Activated CD4-positive, alpha-beta T cell treated with anti-CD3 and anti-CD28 coated beads for 36 hours (primary cell): Measurements from ENCODE around the gene MKNK1. TPM values are rescaled to one million over a fixed set of nuclear protein-coding genes. Genes with fewer than 3 reads are reported as not detected.

Experiments used
- ATAC-seq: fragments of 200-7000 bp; cut with Tn5 transposase; one replicate; pipeline ENCODE4 v1.10.0; 2021; ENCODE audit warnings: mild to moderate bottlenecking, moderate library complexity
- CTCF ChIA-PET: fragments of 350-600 bp; sonication (Branson Sonifier 250); formaldehyde crosslinking; loops from one replicate; lab custom pipeline; 2021; ENCODE audit warnings: antibody characterized with exemption; lab: Charles Lee
- POLR2A ChIA-PET: fragments of 350-600 bp; sonication (Branson Sonifier 250); formaldehyde crosslinking; loops from one replicate; lab custom pipeline; 2021; ENCODE audit warnings: antibody characterized with exemption, inconsistent platforms; lab: Charles Lee
- DNase-seq: peaks from one replicate; pipeline ENCODE4 v3.0.0-alpha.2; 2020
- H3K27ac Mint-ChIP-seq: one replicate; pipeline ENCODE4 v1.8.0; 2021; ENCODE audit warnings: mixed read lengths
- H3K27me3 Mint-ChIP-seq: one replicate; pipeline ENCODE4 v1.8.0; 2021; ENCODE audit warnings: mixed read lengths
- H3K36me3 Mint-ChIP-seq: one replicate; pipeline ENCODE4 v1.8.0; 2021; ENCODE audit warnings: low read depth, mixed read lengths
- H3K4me1 Mint-ChIP-seq: one replicate; pipeline ENCODE4 v1.8.0; 2021; ENCODE audit warnings: mixed read lengths
- H3K4me3 Mint-ChIP-seq: one replicate; pipeline ENCODE4 v1.8.0; 2021; ENCODE audit warnings: mild to moderate bottlenecking, moderate library complexity, mixed read lengths
- H3K9me3 Mint-ChIP-seq: one replicate; pipeline ENCODE4 v1.8.0; 2021; ENCODE audit warnings: low read depth, mixed read lengths
- intact Hi-C, 2 experiments: fragments of 100-400 bp; cut with DNase I in 1 of 2; cut with micrococcal nuclease in 1 of 2; formaldehyde crosslinking; loops; one replicate each; pipeline versions ENCODE4 v1.14.2 to v1.15.1; 2022 to 2024; cut with DNase I, micrococcal nuclease
- total RNA-seq, 2 experiments: library from RNA; stranded (reverse); gene quantifications; one replicate each; pipeline ENCODE4 v1.2.3, GENCODE V29; 2021

Gene MKNK1
- total RNA-seq, 2 experiments from 2014 or later: 27.8 to 31.0 TPM

- intact Hi-C loops: no loop called here
- ChIA-PET POLR2A (no interaction called here), CTCF (no interaction called here)
- peaks cover 16% of the 10 kb centered on the region for H3K36me3 Mint-ChIP-seq
- peaks cover 6% of the 10 kb centered on the region for H3K4me1 Mint-ChIP-seq
- DNase-seq (no peak), ATAC-seq (no peak)
- H3K27ac Mint-ChIP-seq: no peak overlapping the region
- H3K27me3 Mint-ChIP-seq: no peaks in the 10 kb centered on the region
- no peaks in the 10 kb centered on the region for H3K9me3 Mint-ChIP-seq
- no peak overlapping the region for H3K4me3 Mint-ChIP-seq
Measured at GRCh38 chr1:46642115-46642680, 38.1 kb upstream of the MKNK1 start.

- H3K36me3 Mint-ChIP-seq: peaks cover 19% of the 10 kb centered on the region
- ATAC-seq: no peak
- no peaks in the 10 kb centered on the region for H3K4me1 Mint-ChIP-seq
- H3K4me3 Mint-ChIP-seq: no peak overlapping the region
- H3K27me3 Mint-ChIP-seq: no peaks in the 10 kb centered on the region
- intact Hi-C loops: no loop called here
- DNase-seq: no peak
- H3K9me3 Mint-ChIP-seq: no peaks in the 10 kb centered on the region
- CTCF ChIA-PET: no interaction called here
- H3K27ac Mint-ChIP-seq: no peak overlapping the region
- POLR2A ChIA-PET: no interaction called here
Measured at GRCh38 chr1:46639547-46639946, 35.5 kb upstream of the MKNK1 start.

GRCh38 chr1:46638921-46639320 is 34.9 kb upstream of the MKNK1 start:
- intact Hi-C loops: no loop called here
- Mint-ChIP-seq H3K27me3 (no peaks in the 10 kb centered on the region), H3K4me1 (no peaks in the 10 kb centered on the region), H3K36me3 (peaks cover 24% of the 10 kb centered on the region), H3K9me3 (no peaks in the 10 kb centered on the region), H3K4me3 (no peak overlapping the region), H3K27ac (no peak overlapping the region)
- ATAC-seq (no peak), DNase-seq (no peak)
- ChIA-PET CTCF (no interaction called here), POLR2A (no interaction called here)

GRCh38 chr1:46637444-46638083 is 33.5 kb upstream of the MKNK1 start:
- Mint-ChIP-seq H3K36me3 (peaks cover 21% of the 10 kb centered on the region), H3K4me1 (no peaks in the 10 kb centered on the region), H3K9me3 (no peaks in the 10 kb centered on the region), H3K4me3 (no peak overlapping the region), H3K27ac (no peak overlapping the region), H3K27me3 (no peaks in the 10 kb centered on the region)
- intact Hi-C loops: no loop called here
- ChIA-PET CTCF (no interaction called here), POLR2A (no interaction called here)
- DNase-seq (no peak), ATAC-seq (no peak)

GRCh38 chr1:46635205-46635604 is 31.1 kb upstream of the MKNK1 start:
- H3K4me3 Mint-ChIP-seq: no peak overlapping the region
- H3K27ac Mint-ChIP-seq: no peak overlapping the region
- H3K4me1 Mint-ChIP-seq: no peaks in the 10 kb centered on the region
- no peaks in the 10 kb centered on the region for H3K27me3 Mint-ChIP-seq
- peaks cover 24% of the 10 kb centered on the region for H3K36me3 Mint-ChIP-seq
- intact Hi-C loops: no loop called here
- ChIA-PET CTCF (interaction anchor here (0.8 kb wide), 1 partner anchor 91 kb away, joined by 3 read pairs; no protein-coding TSS in a partner anchor), POLR2A (no interaction called here)
- no peak for ATAC-seq
- no peak for DNase-seq
- H3K9me3 Mint-ChIP-seq: no peaks in the 10 kb centered on the region

DNA sequence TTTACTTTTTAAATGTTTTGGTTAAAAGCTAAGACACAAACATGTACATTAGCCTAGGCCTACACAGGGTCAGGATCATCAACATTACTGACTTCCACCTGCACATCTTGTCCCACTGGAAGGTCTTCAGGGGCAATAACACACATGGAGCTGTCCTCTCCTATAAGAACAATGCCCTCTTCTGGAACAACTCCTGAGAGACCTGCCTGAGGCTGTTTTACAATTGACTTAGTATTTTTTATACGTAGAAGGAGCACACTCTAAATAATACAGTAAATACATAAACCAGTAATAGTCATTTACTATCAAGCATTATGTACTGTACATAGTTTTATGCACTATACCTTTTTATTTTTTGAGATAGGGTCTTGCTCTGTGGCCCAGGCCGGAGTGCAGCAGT is 26.7 kb upstream of the MKNK1 start:
- no peaks in the 10 kb centered on the region for H3K4me1 Mint-ChIP-seq
- no peaks in the 10 kb centered on the region for H3K9me3 Mint-ChIP-seq
- no peaks in the 10 kb centered on the region for H3K27me3 Mint-ChIP-seq
- intact Hi-C loops: no loop called here
- DNase-seq (no peak), ATAC-seq (no peak)
- H3K4me3 Mint-ChIP-seq: no peak overlapping the region
- ChIA-PET CTCF (no interaction called here), POLR2A (no interaction called here)
- no peak overlapping the region for H3K27ac Mint-ChIP-seq
- H3K36me3 Mint-ChIP-seq: peaks cover 19% of the 10 kb centered on the region

DNA sequence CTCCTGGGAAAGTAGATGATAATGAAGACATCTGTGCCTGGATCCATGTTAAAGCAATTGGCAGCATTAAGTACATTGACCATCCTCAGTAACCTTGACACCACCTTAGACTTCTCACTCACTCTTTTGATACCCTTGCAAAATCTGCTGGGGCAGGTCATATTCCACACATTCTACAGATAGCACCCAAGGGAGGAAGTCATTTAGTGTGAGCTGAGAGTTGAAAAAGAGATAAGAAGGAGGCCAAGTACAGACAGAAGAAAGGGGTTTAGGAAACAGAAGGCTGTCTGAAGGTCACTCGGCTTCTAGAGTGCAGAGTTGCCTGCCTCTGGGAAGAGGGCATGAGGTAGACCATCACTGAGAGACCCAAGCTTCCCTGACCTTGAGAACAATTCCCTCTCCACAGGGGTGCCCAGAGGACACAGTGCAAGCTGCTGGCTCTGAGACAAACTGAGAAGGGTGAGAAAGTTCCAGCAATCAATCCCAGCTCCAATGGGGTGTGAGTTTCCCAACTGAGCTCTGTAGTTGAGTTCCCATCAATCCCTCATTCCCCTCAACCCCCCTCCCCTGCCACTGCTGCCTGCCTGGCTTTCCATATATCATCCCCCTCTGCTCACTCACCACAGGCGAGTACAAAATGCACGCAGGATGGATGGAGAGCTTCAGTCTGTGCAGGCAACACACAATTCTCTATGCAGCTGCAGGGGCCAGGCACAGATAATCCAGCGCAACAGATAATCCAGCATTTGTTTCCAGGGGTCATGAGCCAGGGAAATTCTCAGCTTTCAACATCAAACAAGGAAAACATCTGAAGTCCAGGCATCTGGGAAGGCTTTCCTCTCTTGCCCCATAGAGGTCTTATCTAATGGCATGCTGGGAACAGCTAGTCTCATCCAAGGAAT is 19.9 kb upstream of the MKNK1 start:
- H3K4me1 Mint-ChIP-seq: no peaks in the 10 kb centered on the region
- no peaks in the 10 kb centered on the region for H3K27me3 Mint-ChIP-seq
- POLR2A ChIA-PET: interaction anchor here (1.5 kb wide), 1 partner anchor 20 kb away, joined by 3 read pairs; the partner anchor contains the start of gene MKNK1
- H3K9me3 Mint-ChIP-seq: no peaks in the 10 kb centered on the region
- no peaks in the 10 kb centered on the region for H3K36me3 Mint-ChIP-seq
- H3K27ac Mint-ChIP-seq: no peak overlapping the region
- DNase-seq (no peak), ATAC-seq (no peak)
- intact Hi-C loops: no loop called here
- CTCF ChIA-PET: interaction anchor here (0.6 to 1.4 kb wide), 4 partner anchors 96 to 548 kb away, joined by 3 read pairs; no protein-coding TSS in a partner anchor
- no peak overlapping the region for H3K4me3 Mint-ChIP-seq

GRCh38 chr1:46622344-46622743 is 18.3 kb upstream of the MKNK1 start:
- Mint-ChIP-seq H3K4me1 (peaks cover 1% of the 10 kb centered on the region), H3K36me3 (no peaks in the 10 kb centered on the region), H3K27me3 (no peaks in the 10 kb centered on the region), H3K9me3 (no peaks in the 10 kb centered on the region), H3K27ac (no peak overlapping the region), H3K4me3 (no peak overlapping the region)
- ATAC-seq (no peak), DNase-seq (peak; percentile 40)
- CTCF ChIA-PET: interaction anchor here (0.6 to 1.4 kb wide), 2 partner anchors 9 to 103 kb away, joined by 3 to 5 read pairs; no protein-coding TSS in a partner anchor
- POLR2A ChIA-PET: no interaction called here
- intact Hi-C loops: no loop called here

DNA sequence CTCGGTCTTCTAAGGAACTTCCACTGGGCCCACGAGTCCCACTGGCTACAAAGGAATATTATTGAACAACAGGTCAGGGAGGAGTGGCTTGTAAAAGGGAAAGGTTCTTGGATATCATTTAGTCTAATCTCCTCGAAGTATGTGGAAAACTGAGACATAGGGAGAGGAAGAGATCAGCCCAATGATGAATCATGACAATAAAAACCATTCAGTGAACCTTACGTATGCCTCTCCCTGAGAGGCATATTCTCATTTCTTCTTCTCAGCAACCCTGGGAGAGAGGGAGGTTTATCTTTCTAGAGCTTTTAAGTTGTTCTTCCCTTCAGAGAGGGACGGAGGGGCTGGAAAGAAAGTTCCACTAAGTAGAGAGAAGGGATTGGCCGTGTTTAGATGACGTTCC is 17.9 kb upstream of the MKNK1 start:
- no peaks in the 10 kb centered on the region for H3K9me3 Mint-ChIP-seq
- H3K4me3 Mint-ChIP-seq: no peak overlapping the region
- ATAC-seq (no peak), DNase-seq (no peak)
- intact Hi-C loops: no loop called here
- H3K27ac Mint-ChIP-seq: no peak overlapping the region
- ChIA-PET CTCF (interaction anchor here (0.6 to 1.4 kb wide), 2 partner anchors 8 to 103 kb away, joined by 3 to 5 read pairs; no protein-coding TSS in a partner anchor), POLR2A (no interaction called here)
- H3K36me3 Mint-ChIP-seq: no peaks in the 10 kb centered on the region
- no peaks in the 10 kb centered on the region for H3K27me3 Mint-ChIP-seq
- H3K4me1 Mint-ChIP-seq: peaks cover 5% of the 10 kb centered on the region

DNA sequence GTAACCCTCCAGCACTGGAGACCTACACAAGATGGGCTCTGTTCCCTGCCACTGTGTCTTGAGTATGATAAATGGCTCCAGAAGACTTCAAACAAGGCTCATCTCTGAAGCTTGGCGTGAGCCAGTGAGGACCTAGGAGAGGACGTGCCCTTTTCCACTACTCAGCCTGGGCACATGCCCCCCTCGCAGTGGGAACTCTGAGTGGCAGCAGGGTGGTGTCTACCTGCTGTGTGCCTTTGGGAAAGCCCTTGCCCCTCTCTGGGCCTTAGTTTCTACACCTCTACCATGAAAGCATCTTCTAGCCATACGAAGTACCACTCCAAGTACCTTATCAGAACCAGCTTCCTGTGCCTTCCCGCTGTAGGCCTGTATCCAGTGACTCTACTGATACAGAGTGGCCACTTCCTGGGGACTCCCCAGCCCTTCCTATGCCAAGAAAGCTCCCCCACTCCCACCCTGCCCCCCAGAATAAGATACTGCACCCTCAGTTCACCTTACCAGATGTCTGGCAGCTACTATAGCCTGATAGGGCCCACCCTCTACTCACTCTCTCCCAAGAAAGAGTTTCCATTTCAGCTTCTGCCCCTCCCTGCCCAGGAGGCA is 15.7 kb upstream of the MKNK1 start:
- ATAC-seq (no peak), DNase-seq (no peak)
- ChIA-PET POLR2A (no interaction called here), CTCF (interaction anchor here (0.9 to 1.2 kb wide), 2 partner anchors 41 to 173 kb away, joined by 3 to 5 read pairs; no protein-coding TSS in a partner anchor)
- Mint-ChIP-seq H3K27me3 (no peaks in the 10 kb centered on the region), H3K36me3 (no peaks in the 10 kb centered on the region), H3K4me1 (peaks cover 20% of the 10 kb centered on the region), H3K4me3 (no peak overlapping the region), H3K27ac (no peak overlapping the region), H3K9me3 (no peaks in the 10 kb centered on the region)
- intact Hi-C loops: loop anchor here (5.0 kb wide), 2 partner anchors 48 to 98 kb away; partner anchors contain the start of genes ATPAF1 (in 2 of the 2) and EFCAB14 (in 1 of the 2)
